Neural cell (in vitro differentiated cells): ENCODE measurements around the gene TMEM74B. TPM values are rescaled to one million over a fixed set of nuclear protein-coding genes. Genes with fewer than 3 reads are reported as not detected.

ENCODE experiments used
- H2AFZ ChIP-seq: fragments of 200-600, 300-800 bp; sonication (generic), shearing (Covaris generic); 2 replicates; pipeline ENCODE4 v1.6.0; 2014; ENCODE audit warnings: low read depth, mild to moderate bottlenecking, antibody characterized with exemption, low read length, moderate library complexity
- H3F3A ChIP-seq: fragments of 200-600 bp; shearing (Covaris generic); 2 replicates; pipeline ENCODE4 v1.6.1; 2016; ENCODE audit warnings: mild to moderate bottlenecking, moderate library complexity, mixed read lengths, antibody characterized with exemption, low read length; ENCODE audit not compliant: insufficient read depth, poor library complexity, severe bottlenecking
- H3K27ac ChIP-seq: fragments of 200-600, 300-800 bp; sonication (generic), shearing (Covaris generic); 2 replicates; pipeline ENCODE4 v1.5.1; 2014; ENCODE audit warnings: mild to moderate bottlenecking, low read length, moderate library complexity
- H3K27me3 ChIP-seq: fragments of 300-800, 200-600 bp; sonication (generic), shearing (Covaris generic); 2 replicates; pipeline ENCODE4 v1.6.0; 2014; ENCODE audit warnings: mild to moderate bottlenecking, low read depth, low read length, moderate library complexity; ENCODE audit not compliant: insufficient read depth
- H3K36me3 ChIP-seq: fragments of 300-800, 200-600 bp; sonication (generic), shearing (Covaris generic); 2 replicates; pipeline ENCODE4 v1.5.1; 2014; ENCODE audit warnings: mild to moderate bottlenecking, antibody characterized with exemption, low read length, moderate library complexity; ENCODE audit not compliant: insufficient read depth
- H3K4me2 ChIP-seq: fragments of 300-800, 200-600 bp; sonication (generic), shearing (Covaris generic); 2 replicates; pipeline ENCODE4 v1.6.0; 2014; ENCODE audit warnings: mild to moderate bottlenecking, low read length
- H3K4me3 ChIP-seq: fragments of 300-800, 200-600 bp; sonication (generic), shearing (Covaris generic); 2 replicates; pipeline ENCODE4 v1.5.1; 2014; ENCODE audit warnings: mild to moderate bottlenecking, low read length, moderate library complexity
- H3K79me2 ChIP-seq: fragments of 200-600 bp; shearing (Covaris generic); replicated peaks from 2 replicates; pipeline ENCODE4 v1.6.0; 2014; ENCODE audit warnings: mild to moderate bottlenecking, low read length, moderate library complexity; ENCODE audit not compliant: insufficient read depth
- H3K9ac ChIP-seq: fragments of 300-800, 200-600 bp; sonication (generic), shearing (Covaris generic); 2 replicates; pipeline ENCODE4 v1.6.1; 2016; ENCODE audit warnings: mild to moderate bottlenecking, low read length, mixed read lengths
- H3K9me2 ChIP-seq: fragments of 200-600 bp; shearing (Covaris generic); 2 replicates; pipeline ENCODE4 v1.6.1; 2016; ENCODE audit warnings: mild to moderate bottlenecking, low read length, mixed read lengths; ENCODE audit not compliant: insufficient read depth
- H3K9me3 ChIP-seq: fragments of 200-600, 300-800 bp; sonication (generic), shearing (Covaris generic); 2 replicates; pipeline ENCODE4 v1.6.1; 2016; ENCODE audit warnings: mild to moderate bottlenecking, mixed run types, low read length, moderate library complexity, mixed read lengths
- H4K20me1 ChIP-seq: fragments of 200-600 bp; shearing (Covaris generic); 2 replicates; pipeline ENCODE4 v1.6.1; 2016; ENCODE audit warnings: mild to moderate bottlenecking, mixed run types; ENCODE audit not compliant: insufficient read depth
- EP300 ChIP-seq: fragments of 450-650 bp; conservative IDR thresholded peaks from 2 replicates; pipeline ENCODE4 v1.6.1; 2014; ENCODE audit warnings: antibody characterized with exemption, mild to moderate bottlenecking, moderate library complexity; ENCODE audit not compliant: poor library complexity, severe bottlenecking
- EZH2 ChIP-seq: fragments of 200-600, 300-800 bp; shearing (Covaris generic), sonication (generic); IDR thresholded peaks from 2 replicates; pipeline ENCODE4 v1.6.1; 2014; ENCODE audit warnings: antibody characterized with exemption, low read length, borderline replicate concordance, mild to moderate bottlenecking; ENCODE audit not compliant: insufficient read depth, poor library complexity, severe bottlenecking
- MXI1 ChIP-seq: fragments of 450-650 bp; conservative IDR thresholded peaks from 2 replicates; pipeline ENCODE4 v1.6.1; 2014; ENCODE audit warnings: antibody characterized with exemption, mild to moderate bottlenecking; ENCODE audit not compliant: poor library complexity, severe bottlenecking
- POLR2AphosphoS5 ChIP-seq: IDR thresholded peaks from 2 replicates; pipeline ENCODE4 v1.6.1; 2012
- RAD21 ChIP-seq: fragments of 450-650 bp; conservative IDR thresholded peaks from 2 replicates; pipeline ENCODE4 v1.6.1; 2014; ENCODE audit warnings: antibody characterized with exemption, mild to moderate bottlenecking, moderate library complexity
- SMC3 ChIP-seq: fragments of 450-650 bp; conservative IDR thresholded peaks from 2 replicates; pipeline ENCODE4 v1.6.1; 2014; ENCODE audit warnings: antibody characterized with exemption, mild to moderate bottlenecking, moderate library complexity; ENCODE audit not compliant: poor library complexity
- TAF1 ChIP-seq: IDR thresholded peaks from 2 replicates; pipeline ENCODE4 v1.6.1; 2012; ENCODE audit warnings: low read depth
- polyA plus RNA-seq: library from polyadenylated mRNA; depleted of rRNA; stranded (reverse); fragments of >200 nt; gene quantifications from 2 replicates; pipeline ENCODE4 v1.2.3, GENCODE V29; 2014
- TF ChIP-seq, protein P1 (sequence below): fragments of 450-650 bp; IDR thresholded peaks from 2 replicates; pipeline ENCODE4 v1.5.1; 2014; ENCODE audit warnings: antibody characterized with exemption, mild to moderate bottlenecking, moderate library complexity; ENCODE audit not compliant: poor library complexity, severe bottlenecking
- TF ChIP-seq, protein P2 (sequence below): IDR thresholded peaks from 2 replicates; pipeline ENCODE4 v1.6.1; 2012; ENCODE audit warnings: borderline replicate concordance

Gene TMEM74B
- polyA plus RNA-seq, 1 donor from 2014 or later: 155 TPM

DNA sequence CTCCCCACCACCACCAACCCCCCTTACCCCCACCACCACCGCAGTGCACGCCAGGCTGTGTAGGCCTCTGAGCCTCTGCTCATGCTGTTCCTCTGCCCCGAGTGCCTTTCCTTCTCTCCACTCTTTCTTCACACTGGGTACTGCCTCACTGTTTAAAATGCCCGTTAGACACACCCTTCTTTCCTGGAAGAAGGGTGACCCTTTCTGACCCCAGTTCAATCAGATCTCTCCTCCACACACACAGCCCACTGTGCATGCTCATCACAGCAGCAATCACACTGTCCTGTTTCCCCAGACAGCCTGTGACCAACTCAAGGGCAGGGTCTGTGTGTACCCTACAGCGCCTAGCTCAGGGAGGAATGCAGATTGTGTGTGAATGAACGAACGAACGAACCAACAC lies 10.0 kb downstream of the TMEM74B start:
- H3F3A ChIP-seq: peaks cover 4% of the 10 kb centered on the region
- no peaks in the 10 kb centered on the region for H4K20me1 ChIP-seq
- no peaks in the 10 kb centered on the region for H3K9me2 ChIP-seq
- no peak overlapping the region for H3K4me3 ChIP-seq
- H3K79me2 ChIP-seq: no peaks in the 10 kb centered on the region
- no peak overlapping the region for H3K9ac ChIP-seq
- no peak overlapping the region for H3K27ac ChIP-seq
- H3K9me3 ChIP-seq: no peaks in the 10 kb centered on the region
- no peak overlapping the region for H2AFZ ChIP-seq
- no peaks in the 10 kb centered on the region for H3K36me3 ChIP-seq
- H3K4me2 ChIP-seq: no peak overlapping the region
- TF ChIP-seq POLR2AphosphoS5 (peak; percentile 13), RAD21 (no peak)
- H3K27me3 ChIP-seq: no peaks in the 10 kb centered on the region

DNA sequence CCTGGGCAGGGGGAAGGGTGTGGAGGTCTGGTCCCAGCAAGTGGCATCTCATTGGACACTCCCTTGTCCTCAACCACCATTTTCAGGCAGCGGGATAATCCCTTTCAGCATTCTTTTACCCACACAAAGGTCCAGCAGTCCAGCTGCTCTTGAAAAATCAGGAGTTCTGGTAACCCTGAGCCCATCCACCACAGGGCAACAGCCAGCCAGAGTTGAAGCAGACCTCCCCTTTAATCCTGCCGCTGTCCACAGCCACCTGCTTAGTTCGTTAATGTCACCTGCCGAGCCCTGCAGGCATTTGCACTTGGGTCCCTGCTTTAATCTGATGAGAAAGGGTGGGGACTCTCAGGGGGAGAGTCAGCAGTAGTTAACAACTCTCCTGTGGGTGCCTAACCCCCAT lies 11.1 kb downstream of the TMEM74B start:
- H3K4me2 ChIP-seq: no peak overlapping the region
- H3K79me2 ChIP-seq: no peaks in the 10 kb centered on the region
- no peaks in the 10 kb centered on the region for H3K9me2 ChIP-seq
- no peak overlapping the region for H2AFZ ChIP-seq
- no peak overlapping the region for H3K9ac ChIP-seq
- no peaks in the 10 kb centered on the region for H4K20me1 ChIP-seq
- no peak overlapping the region for H3K4me3 ChIP-seq
- no peaks in the 10 kb centered on the region for H3K36me3 ChIP-seq
- H3K27ac ChIP-seq: no peak overlapping the region
- peaks cover 4% of the 10 kb centered on the region for H3F3A ChIP-seq
- H3K9me3 ChIP-seq: no peaks in the 10 kb centered on the region
- H3K27me3 ChIP-seq: no peaks in the 10 kb centered on the region
- TF ChIP-seq EP300: no peak
- TF ChIP-seq, protein P1, sequence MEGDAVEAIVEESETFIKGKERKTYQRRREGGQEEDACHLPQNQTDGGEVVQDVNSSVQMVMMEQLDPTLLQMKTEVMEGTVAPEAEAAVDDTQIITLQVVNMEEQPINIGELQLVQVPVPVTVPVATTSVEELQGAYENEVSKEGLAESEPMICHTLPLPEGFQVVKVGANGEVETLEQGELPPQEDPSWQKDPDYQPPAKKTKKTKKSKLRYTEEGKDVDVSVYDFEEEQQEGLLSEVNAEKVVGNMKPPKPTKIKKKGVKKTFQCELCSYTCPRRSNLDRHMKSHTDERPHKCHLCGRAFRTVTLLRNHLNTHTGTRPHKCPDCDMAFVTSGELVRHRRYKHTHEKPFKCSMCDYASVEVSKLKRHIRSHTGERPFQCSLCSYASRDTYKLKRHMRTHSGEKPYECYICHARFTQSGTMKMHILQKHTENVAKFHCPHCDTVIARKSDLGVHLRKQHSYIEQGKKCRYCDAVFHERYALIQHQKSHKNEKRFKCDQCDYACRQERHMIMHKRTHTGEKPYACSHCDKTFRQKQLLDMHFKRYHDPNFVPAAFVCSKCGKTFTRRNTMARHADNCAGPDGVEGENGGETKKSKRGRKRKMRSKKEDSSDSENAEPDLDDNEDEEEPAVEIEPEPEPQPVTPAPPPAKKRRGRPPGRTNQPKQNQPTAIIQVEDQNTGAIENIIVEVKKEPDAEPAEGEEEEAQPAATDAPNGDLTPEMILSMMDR: no peak
- no peak for TF ChIP-seq TAF1

DNA sequence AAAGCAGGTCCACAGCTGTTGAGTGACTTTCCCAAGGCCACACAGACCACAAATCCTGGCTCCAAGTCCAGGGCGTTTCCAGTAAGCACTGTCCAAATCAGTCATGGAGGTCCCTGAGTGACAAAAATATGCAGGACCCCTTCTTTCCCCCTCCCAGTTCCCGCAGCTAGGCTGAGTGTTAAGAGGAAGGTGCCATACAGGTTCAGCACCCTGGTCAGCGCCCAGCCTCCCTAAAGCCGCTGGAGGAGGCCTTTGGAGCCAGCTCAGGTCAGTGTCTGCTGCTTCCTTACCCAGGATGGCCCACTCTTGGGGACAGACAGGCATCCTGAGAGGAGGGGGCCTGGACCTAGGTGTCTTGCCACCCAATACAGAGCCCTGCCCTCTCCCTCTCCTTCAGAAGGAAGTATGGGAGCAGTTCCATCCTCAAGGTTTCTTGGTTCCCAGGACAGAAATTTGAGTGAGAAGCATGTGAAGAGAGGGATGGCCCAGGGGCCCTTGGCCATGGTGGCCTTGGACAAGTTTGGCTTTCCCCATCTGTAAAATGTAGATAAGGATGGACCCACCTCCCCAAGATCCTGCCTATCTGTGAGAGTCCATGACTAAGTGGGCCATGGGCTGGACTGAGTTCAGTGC lies 13.2 kb downstream of the TMEM74B start:
- H3K9me2 ChIP-seq: no peaks in the 10 kb centered on the region
- H3K9ac ChIP-seq: no peak overlapping the region
- no peak overlapping the region for H3K4me2 ChIP-seq
- no peaks in the 10 kb centered on the region for H3K27me3 ChIP-seq
- no peaks in the 10 kb centered on the region for H3F3A ChIP-seq
- H2AFZ ChIP-seq: no peak overlapping the region
- TF ChIP-seq POLR2AphosphoS5 (no peak), RAD21 (no peak), SMC3 (no peak), TAF1 (no peak), EP300 (no peak), EZH2 (no peak), MXI1 (no peak)
- TF ChIP-seq, protein P1: no peak
- TF ChIP-seq, protein P2, sequence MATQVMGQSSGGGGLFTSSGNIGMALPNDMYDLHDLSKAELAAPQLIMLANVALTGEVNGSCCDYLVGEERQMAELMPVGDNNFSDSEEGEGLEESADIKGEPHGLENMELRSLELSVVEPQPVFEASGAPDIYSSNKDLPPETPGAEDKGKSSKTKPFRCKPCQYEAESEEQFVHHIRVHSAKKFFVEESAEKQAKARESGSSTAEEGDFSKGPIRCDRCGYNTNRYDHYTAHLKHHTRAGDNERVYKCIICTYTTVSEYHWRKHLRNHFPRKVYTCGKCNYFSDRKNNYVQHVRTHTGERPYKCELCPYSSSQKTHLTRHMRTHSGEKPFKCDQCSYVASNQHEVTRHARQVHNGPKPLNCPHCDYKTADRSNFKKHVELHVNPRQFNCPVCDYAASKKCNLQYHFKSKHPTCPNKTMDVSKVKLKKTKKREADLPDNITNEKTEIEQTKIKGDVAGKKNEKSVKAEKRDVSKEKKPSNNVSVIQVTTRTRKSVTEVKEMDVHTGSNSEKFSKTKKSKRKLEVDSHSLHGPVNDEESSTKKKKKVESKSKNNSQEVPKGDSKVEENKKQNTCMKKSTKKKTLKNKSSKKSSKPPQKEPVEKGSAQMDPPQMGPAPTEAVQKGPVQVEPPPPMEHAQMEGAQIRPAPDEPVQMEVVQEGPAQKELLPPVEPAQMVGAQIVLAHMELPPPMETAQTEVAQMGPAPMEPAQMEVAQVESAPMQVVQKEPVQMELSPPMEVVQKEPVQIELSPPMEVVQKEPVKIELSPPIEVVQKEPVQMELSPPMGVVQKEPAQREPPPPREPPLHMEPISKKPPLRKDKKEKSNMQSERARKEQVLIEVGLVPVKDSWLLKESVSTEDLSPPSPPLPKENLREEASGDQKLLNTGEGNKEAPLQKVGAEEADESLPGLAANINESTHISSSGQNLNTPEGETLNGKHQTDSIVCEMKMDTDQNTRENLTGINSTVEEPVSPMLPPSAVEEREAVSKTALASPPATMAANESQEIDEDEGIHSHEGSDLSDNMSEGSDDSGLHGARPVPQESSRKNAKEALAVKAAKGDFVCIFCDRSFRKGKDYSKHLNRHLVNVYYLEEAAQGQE: peak; percentile 34
- H3K9me3 ChIP-seq: no peaks in the 10 kb centered on the region
- no peaks in the 10 kb centered on the region for H4K20me1 ChIP-seq
- H3K36me3 ChIP-seq: no peaks in the 10 kb centered on the region
- no peak overlapping the region for H3K27ac ChIP-seq
- H3K4me3 ChIP-seq: no peak overlapping the region
- no peaks in the 10 kb centered on the region for H3K79me2 ChIP-seq
